ENCODE data around the gene EIF4H. TPM values are rescaled to one million over a fixed set of nuclear protein-coding genes. Genes with fewer than 3 reads are reported as not detected.
"Not testable (repeated sequence)": the region's sequence is repeated elsewhere in the genome, so short reads cannot be mapped to it uniquely, and the experiment has no call there.

EIF4H gene
- total and polyA plus RNA-seq, 2 experiments from 2014 or later: 183 to 309 TPM

DNA sequence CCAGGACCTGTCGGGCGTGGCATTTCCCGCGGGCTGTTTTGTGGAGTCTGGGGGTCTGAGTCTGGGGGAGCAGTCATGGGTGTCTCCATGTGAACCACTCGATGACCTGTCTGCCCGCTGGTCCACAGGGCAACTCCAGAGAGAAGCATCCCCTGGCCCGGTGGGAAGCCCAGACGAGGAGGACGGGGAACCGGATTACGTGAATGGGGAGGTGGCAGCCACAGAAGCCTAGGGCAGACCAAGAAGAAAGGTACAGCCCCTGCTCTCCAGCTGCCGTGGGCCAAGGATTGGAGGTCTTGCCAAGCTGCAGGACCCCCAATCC is 50.3 kb downstream of the EIF4H start:
- H3F3A ChIP-seq (replicated peaks; ENCODE audit: low read depth): peaks cover 1% of the 10 kb centered on the region; the same call in 1 of the 2 replicates
- Mint-ChIP-seq H3K27me3 (ENCODE audit: insufficient read depth, low read depth, poor library complexity) (peaks cover 6% of the 10 kb centered on the region), H3K9me3 (no peaks in the 10 kb centered on the region), H3K4me1 (no peaks in the 10 kb centered on the region), H3K4me3 (no peak overlapping the region), H3K27ac (no peak overlapping the region), H3K36me3 (ENCODE audit: low read depth) (peaks cover 23% of the 10 kb centered on the region)
- no peak overlapping the region for H3K27ac ChIP-seq (ENCODE audit: low read depth)
- H3K36me3 ChIP-seq (ENCODE audit: insufficient read depth): peaks cover 4% of the 10 kb centered on the region; the same call in 1 of the 2 replicates
- H3K4me1 ChIP-seq (ENCODE audit: insufficient read depth): no peaks in the 10 kb centered on the region
- H3K27me3 ChIP-seq (ENCODE audit: insufficient read depth): no peaks in the 10 kb centered on the region
- no peak overlapping the region for H3K4me3 ChIP-seq
- H3K79me2 ChIP-seq (replicated peaks; ENCODE audit: insufficient read depth): no peaks in the 10 kb centered on the region
- ATAC-seq: no peak
- TF ChIP-seq, protein P1, sequence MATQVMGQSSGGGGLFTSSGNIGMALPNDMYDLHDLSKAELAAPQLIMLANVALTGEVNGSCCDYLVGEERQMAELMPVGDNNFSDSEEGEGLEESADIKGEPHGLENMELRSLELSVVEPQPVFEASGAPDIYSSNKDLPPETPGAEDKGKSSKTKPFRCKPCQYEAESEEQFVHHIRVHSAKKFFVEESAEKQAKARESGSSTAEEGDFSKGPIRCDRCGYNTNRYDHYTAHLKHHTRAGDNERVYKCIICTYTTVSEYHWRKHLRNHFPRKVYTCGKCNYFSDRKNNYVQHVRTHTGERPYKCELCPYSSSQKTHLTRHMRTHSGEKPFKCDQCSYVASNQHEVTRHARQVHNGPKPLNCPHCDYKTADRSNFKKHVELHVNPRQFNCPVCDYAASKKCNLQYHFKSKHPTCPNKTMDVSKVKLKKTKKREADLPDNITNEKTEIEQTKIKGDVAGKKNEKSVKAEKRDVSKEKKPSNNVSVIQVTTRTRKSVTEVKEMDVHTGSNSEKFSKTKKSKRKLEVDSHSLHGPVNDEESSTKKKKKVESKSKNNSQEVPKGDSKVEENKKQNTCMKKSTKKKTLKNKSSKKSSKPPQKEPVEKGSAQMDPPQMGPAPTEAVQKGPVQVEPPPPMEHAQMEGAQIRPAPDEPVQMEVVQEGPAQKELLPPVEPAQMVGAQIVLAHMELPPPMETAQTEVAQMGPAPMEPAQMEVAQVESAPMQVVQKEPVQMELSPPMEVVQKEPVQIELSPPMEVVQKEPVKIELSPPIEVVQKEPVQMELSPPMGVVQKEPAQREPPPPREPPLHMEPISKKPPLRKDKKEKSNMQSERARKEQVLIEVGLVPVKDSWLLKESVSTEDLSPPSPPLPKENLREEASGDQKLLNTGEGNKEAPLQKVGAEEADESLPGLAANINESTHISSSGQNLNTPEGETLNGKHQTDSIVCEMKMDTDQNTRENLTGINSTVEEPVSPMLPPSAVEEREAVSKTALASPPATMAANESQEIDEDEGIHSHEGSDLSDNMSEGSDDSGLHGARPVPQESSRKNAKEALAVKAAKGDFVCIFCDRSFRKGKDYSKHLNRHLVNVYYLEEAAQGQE (IDR thresholded peaks at IDR 0.05; ENCODE audit: unreplicated experiment): no peak
- TF ChIP-seq, protein P2, sequence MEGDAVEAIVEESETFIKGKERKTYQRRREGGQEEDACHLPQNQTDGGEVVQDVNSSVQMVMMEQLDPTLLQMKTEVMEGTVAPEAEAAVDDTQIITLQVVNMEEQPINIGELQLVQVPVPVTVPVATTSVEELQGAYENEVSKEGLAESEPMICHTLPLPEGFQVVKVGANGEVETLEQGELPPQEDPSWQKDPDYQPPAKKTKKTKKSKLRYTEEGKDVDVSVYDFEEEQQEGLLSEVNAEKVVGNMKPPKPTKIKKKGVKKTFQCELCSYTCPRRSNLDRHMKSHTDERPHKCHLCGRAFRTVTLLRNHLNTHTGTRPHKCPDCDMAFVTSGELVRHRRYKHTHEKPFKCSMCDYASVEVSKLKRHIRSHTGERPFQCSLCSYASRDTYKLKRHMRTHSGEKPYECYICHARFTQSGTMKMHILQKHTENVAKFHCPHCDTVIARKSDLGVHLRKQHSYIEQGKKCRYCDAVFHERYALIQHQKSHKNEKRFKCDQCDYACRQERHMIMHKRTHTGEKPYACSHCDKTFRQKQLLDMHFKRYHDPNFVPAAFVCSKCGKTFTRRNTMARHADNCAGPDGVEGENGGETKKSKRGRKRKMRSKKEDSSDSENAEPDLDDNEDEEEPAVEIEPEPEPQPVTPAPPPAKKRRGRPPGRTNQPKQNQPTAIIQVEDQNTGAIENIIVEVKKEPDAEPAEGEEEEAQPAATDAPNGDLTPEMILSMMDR (conservative IDR thresholded peaks at IDR 0.05; ENCODE audit: low read depth in 2 of 2): no peak
- TF ChIP-seq, protein P3, sequence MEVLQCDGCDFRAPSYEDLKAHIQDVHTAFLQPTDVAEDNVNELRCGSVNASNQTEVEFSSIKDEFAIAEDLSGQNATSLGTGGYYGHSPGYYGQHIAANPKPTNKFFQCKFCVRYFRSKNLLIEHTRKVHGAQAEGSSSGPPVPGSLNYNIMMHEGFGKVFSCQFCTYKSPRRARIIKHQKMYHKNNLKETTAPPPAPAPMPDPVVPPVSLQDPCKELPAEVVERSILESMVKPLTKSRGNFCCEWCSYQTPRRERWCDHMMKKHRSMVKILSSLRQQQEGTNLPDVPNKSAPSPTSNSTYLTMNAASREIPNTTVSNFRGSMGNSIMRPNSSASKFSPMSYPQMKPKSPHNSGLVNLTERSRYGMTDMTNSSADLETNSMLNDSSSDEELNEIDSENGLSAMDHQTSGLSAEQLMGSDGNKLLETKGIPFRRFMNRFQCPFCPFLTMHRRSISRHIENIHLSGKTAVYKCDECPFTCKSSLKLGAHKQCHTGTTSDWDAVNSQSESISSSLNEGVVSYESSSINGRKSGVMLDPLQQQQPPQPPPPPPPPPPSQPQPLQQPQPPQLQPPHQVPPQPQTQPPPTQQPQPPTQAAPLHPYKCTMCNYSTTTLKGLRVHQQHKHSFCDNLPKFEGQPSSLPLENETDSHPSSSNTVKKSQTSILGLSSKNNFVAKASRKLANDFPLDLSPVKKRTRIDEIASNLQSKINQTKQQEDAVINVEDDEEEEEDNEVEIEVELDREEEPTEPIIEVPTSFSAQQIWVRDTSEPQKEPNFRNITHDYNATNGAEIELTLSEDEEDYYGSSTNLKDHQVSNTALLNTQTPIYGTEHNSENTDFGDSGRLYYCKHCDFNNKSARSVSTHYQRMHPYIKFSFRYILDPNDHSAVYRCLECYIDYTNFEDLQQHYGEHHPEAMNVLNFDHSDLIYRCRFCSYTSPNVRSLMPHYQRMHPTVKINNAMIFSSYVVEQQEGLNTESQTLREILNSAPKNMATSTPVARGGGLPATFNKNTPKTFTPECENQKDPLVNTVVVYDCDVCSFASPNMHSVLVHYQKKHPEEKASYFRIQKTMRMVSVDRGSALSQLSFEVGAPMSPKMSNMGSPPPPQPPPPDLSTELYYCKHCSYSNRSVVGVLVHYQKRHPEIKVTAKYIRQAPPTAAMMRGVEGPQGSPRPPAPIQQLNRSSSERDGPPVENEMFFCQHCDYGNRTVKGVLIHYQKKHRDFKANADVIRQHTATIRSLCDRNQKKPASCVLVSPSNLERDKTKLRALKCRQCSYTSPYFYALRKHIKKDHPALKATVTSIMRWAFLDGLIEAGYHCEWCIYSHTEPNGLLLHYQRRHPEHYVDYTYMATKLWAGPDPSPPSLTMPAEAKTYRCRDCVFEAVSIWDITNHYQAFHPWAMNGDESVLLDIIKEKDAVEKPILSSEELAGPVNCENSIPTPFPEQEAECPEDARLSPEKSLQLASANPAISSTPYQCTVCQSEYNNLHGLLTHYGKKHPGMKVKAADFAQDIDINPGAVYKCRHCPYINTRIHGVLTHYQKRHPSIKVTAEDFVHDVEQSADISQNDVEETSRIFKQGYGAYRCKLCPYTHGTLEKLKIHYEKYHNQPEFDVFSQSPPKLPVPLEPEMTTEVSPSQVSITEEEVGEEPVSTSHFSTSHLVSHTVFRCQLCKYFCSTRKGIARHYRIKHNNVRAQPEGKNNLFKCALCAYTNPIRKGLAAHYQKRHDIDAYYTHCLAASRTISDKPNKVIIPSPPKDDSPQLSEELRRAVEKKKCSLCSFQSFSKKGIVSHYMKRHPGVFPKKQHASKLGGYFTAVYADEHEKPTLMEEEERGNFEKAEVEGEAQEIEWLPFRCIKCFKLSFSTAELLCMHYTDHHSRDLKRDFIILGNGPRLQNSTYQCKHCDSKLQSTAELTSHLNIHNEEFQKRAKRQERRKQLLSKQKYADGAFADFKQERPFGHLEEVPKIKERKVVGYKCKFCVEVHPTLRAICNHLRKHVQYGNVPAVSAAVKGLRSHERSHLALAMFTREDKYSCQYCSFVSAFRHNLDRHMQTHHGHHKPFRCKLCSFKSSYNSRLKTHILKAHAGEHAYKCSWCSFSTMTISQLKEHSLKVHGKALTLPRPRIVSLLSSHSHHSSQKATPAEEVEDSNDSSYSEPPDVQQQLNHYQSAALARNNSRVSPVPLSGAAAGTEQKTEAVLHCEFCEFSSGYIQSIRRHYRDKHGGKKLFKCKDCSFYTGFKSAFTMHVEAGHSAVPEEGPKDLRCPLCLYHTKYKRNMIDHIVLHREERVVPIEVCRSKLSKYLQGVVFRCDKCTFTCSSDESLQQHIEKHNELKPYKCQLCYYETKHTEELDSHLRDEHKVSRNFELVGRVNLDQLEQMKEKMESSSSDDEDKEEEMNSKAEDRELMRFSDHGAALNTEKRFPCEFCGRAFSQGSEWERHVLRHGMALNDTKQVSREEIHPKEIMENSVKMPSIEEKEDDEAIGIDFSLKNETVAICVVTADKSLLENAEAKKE (CRISPR knock-in tag; IDR thresholded peaks at IDR 0.05): no peak
- no peak for TF ChIP-seq ZNF331 (CRISPR knock-in tag; IDR thresholded peaks at IDR 0.05; ENCODE audit: low read depth)
- TF ChIP-seq STAT1 (IDR thresholded peaks at IDR 0.05; ENCODE audit: unreplicated experiment): no peak
- no peak for TF ChIP-seq CREB1 (CRISPR knock-in tag; IDR thresholded peaks at IDR 0.05; ENCODE audit: low read depth)
- TF ChIP-seq POLR2AphosphoS5 (IDR thresholded peaks at IDR 0.05; ENCODE audit: low read depth): no peak
- no peak for TF ChIP-seq JUNB (IDR thresholded peaks at IDR 0.05; ENCODE audit: unreplicated experiment)
- no peak for TF ChIP-seq NANOG (IDR thresholded peaks at IDR 0.05; ENCODE audit: borderline replicate concordance)
- no peak for DNase-seq (ENCODE audit: low spot score)
- H4K20me1 ChIP-seq (replicated peaks; ENCODE audit: insufficient read depth): 0 out of 2 replicates have a peak, but pooled peaks cover 3% of the 10 kb centered on the region
- no peak overlapping the region for H2AFZ ChIP-seq
- H3K9me2 ChIP-seq (ENCODE audit: insufficient read depth): no peaks in the 10 kb centered on the region
- H3K4me2 ChIP-seq: no peak overlapping the region

DNA sequence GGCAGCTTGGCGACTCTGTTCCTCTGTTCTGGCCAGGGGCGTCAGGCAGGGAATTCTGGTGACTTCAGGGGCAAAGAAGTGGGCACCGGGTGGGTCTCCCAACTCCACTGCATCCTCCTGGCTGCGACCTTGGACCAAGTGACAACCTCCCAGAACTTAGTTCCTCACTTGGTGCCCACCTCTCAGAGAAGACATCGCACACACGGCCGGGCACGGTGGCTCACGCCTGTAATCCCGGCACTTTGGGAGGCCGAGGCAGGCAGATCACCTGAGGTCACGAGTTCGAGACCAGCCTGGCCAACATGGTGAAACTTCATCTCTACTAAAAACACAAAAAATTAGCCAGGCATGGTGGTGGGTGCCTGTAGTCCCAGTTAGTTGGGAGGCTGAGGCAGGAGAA is 50.8 kb downstream of the EIF4H start:
- H4K20me1 ChIP-seq (replicated peaks; ENCODE audit: insufficient read depth); H3K79me2 ChIP-seq (replicated peaks; ENCODE audit: insufficient read depth); H3K27ac Mint-ChIP-seq; H3K27me3 Mint-ChIP-seq (ENCODE audit: insufficient read depth, low read depth, poor library complexity); H3K9me3 Mint-ChIP-seq; H3K4me1 ChIP-seq (ENCODE audit: insufficient read depth); H3K9me2 ChIP-seq (ENCODE audit: insufficient read depth); H3K4me1 Mint-ChIP-seq; H3F3A ChIP-seq (replicated peaks; ENCODE audit: low read depth); H3K27ac ChIP-seq (ENCODE audit: low read depth); H3K4me2 ChIP-seq; H3K36me3 ChIP-seq (ENCODE audit: insufficient read depth); H3K4me3 ChIP-seq; H2AFZ ChIP-seq; DNase-seq (ENCODE audit: low spot score); H3K4me3 Mint-ChIP-seq; H3K27me3 ChIP-seq (ENCODE audit: insufficient read depth); ATAC-seq: not testable (repeated sequence)
- peaks cover 27% of the 10 kb centered on the region for H3K36me3 Mint-ChIP-seq (ENCODE audit: low read depth)

All from GM23338 (cell line).